CD14-positive monocyte (primary cell): ENCODE measurements around the gene IL17B. TPM values are rescaled to one million over a fixed set of nuclear protein-coding genes. Genes with fewer than 3 reads are reported as not detected.

Experiments used
- DNase-seq, 3 donors: peaks; one replicate each; pipeline ENCODE4 v3.0.0-alpha.2; 2011 to 2022
- H2AFZ ChIP-seq: 2 replicates; pipeline ENCODE4 v1.6.0; 2012; ENCODE audit warnings: mild to moderate bottlenecking, low read depth, low read length, inconsistent platforms; ENCODE audit not compliant: insufficient read depth, poor library complexity, severe bottlenecking
- H3K27ac ChIP-seq, 2 donors: 1 replicate in 1 of 2; 2 replicates in 1 of 2; pipeline ENCODE4 v1.5.1; 2012 to 2013; ENCODE audit warnings: low read length in 2 of 2, control low read depth in 1 of 2, inconsistent platforms in 1 of 2, low read depth in 1 of 2, mild to moderate bottlenecking in 1 of 2
- H3K27me3 ChIP-seq, 2 donors: one replicate each; pipeline versions ENCODE4 v1.6.0 to v1.6.1; 2011 to 2013; ENCODE audit warnings: low read length in 2 of 2; ENCODE audit not compliant: control insufficient read depth in 2 of 2, insufficient read depth in 2 of 2
- H3K36me3 ChIP-seq, 2 donors: replicated peaks in 1 of 2; 1 replicate in 1 of 2; 2 replicates in 1 of 2; pipeline versions ENCODE4 v1.5.1 to v1.6.1; 2012 to 2013; ENCODE audit warnings: low read length in 2 of 2, control low read depth in 1 of 2, inconsistent platforms in 1 of 2, mild to moderate bottlenecking in 1 of 2; ENCODE audit not compliant: insufficient read depth in 2 of 2, control insufficient read depth in 1 of 2
- H3K4me1 ChIP-seq, 2 donors: 1 replicate in 1 of 2; 2 replicates in 1 of 2; pipeline versions ENCODE4 v1.5.1 to v1.6.1; 2012 to 2013; ENCODE audit warnings: low read length in 2 of 2, control low read depth in 1 of 2, inconsistent platforms in 1 of 2, mild to moderate bottlenecking in 1 of 2, moderate library complexity in 1 of 2; ENCODE audit not compliant: insufficient read depth in 2 of 2, control insufficient read depth in 1 of 2
- H3K4me2 ChIP-seq: replicated peaks from 2 replicates; pipeline ENCODE3; 2012; ENCODE audit warnings: low read length, moderate library complexity, mild to moderate bottlenecking; ENCODE audit not compliant: poor library complexity, severe bottlenecking; ENCODE audit errors: extremely low read depth
- H3K4me3 ChIP-seq, 3 experiments: fragments of 200-600 bp in 1 of 3; sonication (generic) in 1 of 3; replicated peaks in 1 of 3; 1 replicate in 2 of 3; 2 replicates in 1 of 3; pipeline ENCODE4 v1.5.1; 2011 to 2013; ENCODE audit warnings: low read length in 3 of 3, mild to moderate bottlenecking in 3 of 3, control low read depth in 2 of 3, low read depth in 2 of 3, inconsistent platforms in 1 of 3, moderate library complexity in 1 of 3
- H3K79me2 ChIP-seq: 2 replicates; pipeline ENCODE4 v1.6.0; 2012; ENCODE audit warnings: mild to moderate bottlenecking, control low read depth, inconsistent platforms, low read length, moderate library complexity; ENCODE audit not compliant: insufficient read depth
- H3K9ac ChIP-seq: 2 replicates; pipeline ENCODE4 v1.6.0; 2017; ENCODE audit warnings: low read length, mild to moderate bottlenecking; ENCODE audit not compliant: insufficient read depth, poor library complexity, severe bottlenecking
- H3K9me3 ChIP-seq, 2 donors: replicated peaks in 1 of 2; 1 replicate in 1 of 2; 2 replicates in 1 of 2; pipeline versions ENCODE4 v1.5.1 to v1.6.1; 2012 to 2013; ENCODE audit warnings: low read length in 2 of 2, control low read depth in 1 of 2; ENCODE audit not compliant: control insufficient read depth in 1 of 2, insufficient read depth in 1 of 2
- H4K20me1 ChIP-seq: 2 replicates; pipeline ENCODE4 v1.6.0; 2012; ENCODE audit warnings: mild to moderate bottlenecking, low read length, control low read depth, moderate library complexity; ENCODE audit not compliant: insufficient read depth
- H3K27ac Mint-ChIP-seq, 7 donors: one replicate each; pipeline ENCODE4 v1.8.0; 2020; ENCODE audit warnings: mild to moderate bottlenecking in 7 of 7, mixed read lengths in 7 of 7, moderate library complexity in 6 of 7, inconsistent platforms in 2 of 7
- H3K27me3 Mint-ChIP-seq, 3 donors: one replicate each; pipeline ENCODE4 v1.8.0; 2021 to 2022; ENCODE audit warnings: low read depth in 3 of 3, mild to moderate bottlenecking in 3 of 3, mixed read lengths in 3 of 3, moderate library complexity in 3 of 3, inconsistent platforms in 1 of 3
- H3K36me3 Mint-ChIP-seq, 2 donors: one replicate each; pipeline ENCODE4 v1.8.0; 2020; ENCODE audit warnings: mixed read lengths in 2 of 2, inconsistent platforms in 1 of 2, mild to moderate bottlenecking in 1 of 2
- H3K4me1 Mint-ChIP-seq: one replicate; pipeline ENCODE4 v1.8.0; 2020; ENCODE audit warnings: mild to moderate bottlenecking, mixed read lengths
- H3K4me3 Mint-ChIP-seq, 2 donors: one replicate each; pipeline ENCODE4 v1.8.0; 2020; ENCODE audit warnings: mild to moderate bottlenecking in 2 of 2, mixed read lengths in 2 of 2, moderate library complexity in 1 of 2
- H3K9me3 Mint-ChIP-seq, 7 donors: one replicate each; pipeline ENCODE4 v1.8.0; 2020 to 2022; ENCODE audit warnings: mixed read lengths in 7 of 7, mild to moderate bottlenecking in 6 of 7, moderate library complexity in 6 of 7, inconsistent platforms in 2 of 7
- WGBS: methylation state at CpG from one replicate; pipeline ENCODE4 v1.1.5; 2013; ENCODE audit warnings: missing lambda C conversion rate; ENCODE audit not compliant: insufficient coverage; 5-methylcytosine and 5-hydroxymethylcytosine counted together
- intact Hi-C, 2 donors: fragments of 100-400 bp; cut with micrococcal nuclease; formaldehyde crosslinking; loops; one replicate each; pipeline versions ENCODE4 v1.15.0 to v1.15.1; 2023
- polyA plus RNA-seq, 3 donors: library from polyadenylated mRNA; depleted of rRNA in 1 of 3; unstranded in 2 of 3; stranded (reverse) in 1 of 3; fragments of 300-500 nt in 2 of 3; fragments of >200 nt in 1 of 3; fragmentation: Illumina TruSeq in 2 of 3; gene quantifications; 1 replicate in 2 of 3; 2 replicates in 1 of 3; pipeline ENCODE4 v1.2.3, GENCODE V29; 2012 to 2021
- TF ChIP-seq, protein P1 (sequence below): fragments of 200-600 bp; IDR thresholded peaks from one replicate; pipeline ENCODE4 v1.8.0; 2022; ENCODE audit warnings: antibody characterized with exemption, mild to moderate bottlenecking

Gene IL17B
- polyA plus RNA-seq, 3 donors, result not detected

DNA sequence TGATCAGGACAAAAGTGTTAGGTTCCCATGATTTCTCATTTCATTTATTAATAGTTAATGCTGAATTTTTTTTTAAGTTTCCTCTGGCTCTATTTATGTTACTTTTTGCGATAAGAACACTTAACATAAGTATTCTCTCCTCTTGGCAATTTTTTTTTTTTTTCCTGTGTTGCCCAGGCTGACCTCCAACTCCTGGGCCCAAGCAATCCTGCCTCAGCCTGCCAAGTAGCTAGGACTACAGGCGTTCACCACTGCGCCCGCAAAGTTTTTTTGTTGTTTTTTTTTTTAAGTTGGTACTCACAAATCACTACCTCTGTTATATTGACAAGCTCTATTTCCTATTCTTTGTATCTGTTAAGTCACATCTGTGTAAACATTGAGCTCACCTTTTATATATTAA, 26.9 kb downstream of the IL17B start:
- Mint-ChIP-seq H3K9me3 (no peaks in the 10 kb centered on the region), H3K36me3 (peaks cover 70 to 76% of the 10 kb centered on the region in 2 donors), H3K27ac (peak overlapping the region in 1 of 7 donors; percentile 10), H3K4me3 (no peak overlapping the region), H3K4me1 (peaks cover 5% of the 10 kb centered on the region), H3K27me3 (no peaks in the 10 kb centered on the region)
- Histone ChIP-seq H3K4me3 (no peak overlapping the region), H3K36me3 (peaks cover 65 to 86% of the 10 kb centered on the region in 2 donors), H3K79me2 (peaks cover 36% of the 10 kb centered on the region), H3K9me3 (no peaks in the 10 kb centered on the region), H3K27ac (no peak overlapping the region), H3K27me3 (no peaks in the 10 kb centered on the region), H2AFZ (no peak overlapping the region), H4K20me1 (no peaks in the 10 kb centered on the region), H3K9ac (no peak overlapping the region), H3K4me1 (peaks cover under 1 to 2% of the 10 kb centered on the region in 2 donors), H3K4me2 (no peak overlapping the region)
- intact Hi-C loops, result no loop called here
- WGBS, result 83% methylated on average over 1 of the region's 4 CpGs
- TF ChIP-seq, protein P1, sequence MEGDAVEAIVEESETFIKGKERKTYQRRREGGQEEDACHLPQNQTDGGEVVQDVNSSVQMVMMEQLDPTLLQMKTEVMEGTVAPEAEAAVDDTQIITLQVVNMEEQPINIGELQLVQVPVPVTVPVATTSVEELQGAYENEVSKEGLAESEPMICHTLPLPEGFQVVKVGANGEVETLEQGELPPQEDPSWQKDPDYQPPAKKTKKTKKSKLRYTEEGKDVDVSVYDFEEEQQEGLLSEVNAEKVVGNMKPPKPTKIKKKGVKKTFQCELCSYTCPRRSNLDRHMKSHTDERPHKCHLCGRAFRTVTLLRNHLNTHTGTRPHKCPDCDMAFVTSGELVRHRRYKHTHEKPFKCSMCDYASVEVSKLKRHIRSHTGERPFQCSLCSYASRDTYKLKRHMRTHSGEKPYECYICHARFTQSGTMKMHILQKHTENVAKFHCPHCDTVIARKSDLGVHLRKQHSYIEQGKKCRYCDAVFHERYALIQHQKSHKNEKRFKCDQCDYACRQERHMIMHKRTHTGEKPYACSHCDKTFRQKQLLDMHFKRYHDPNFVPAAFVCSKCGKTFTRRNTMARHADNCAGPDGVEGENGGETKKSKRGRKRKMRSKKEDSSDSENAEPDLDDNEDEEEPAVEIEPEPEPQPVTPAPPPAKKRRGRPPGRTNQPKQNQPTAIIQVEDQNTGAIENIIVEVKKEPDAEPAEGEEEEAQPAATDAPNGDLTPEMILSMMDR, result no peak
- DNase-seq, result no peak

DNA sequence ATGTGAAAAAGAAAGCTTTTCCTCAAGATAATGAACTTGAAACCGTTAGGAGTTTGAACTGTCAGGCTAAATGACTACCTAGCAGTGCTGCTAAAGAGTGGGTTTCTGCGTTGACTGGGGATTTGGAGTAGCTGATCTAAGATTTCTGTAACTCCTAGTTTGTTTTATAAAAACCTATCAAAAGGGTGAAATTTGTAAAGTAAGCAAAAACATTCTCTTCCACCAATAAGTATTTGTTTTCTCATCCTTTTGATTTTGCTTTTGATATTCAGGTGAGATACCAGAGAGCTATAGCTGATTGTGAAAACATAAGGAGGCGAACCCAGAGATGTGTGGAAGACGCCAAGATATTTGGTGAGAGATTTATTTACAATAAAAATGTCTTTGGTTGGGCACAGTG, 29.7 kb downstream of the IL17B start:
- no peaks in the 10 kb centered on the region for H3K9me3 ChIP-seq
- Mint-ChIP-seq H3K9me3 (peaks cover 0 to 3% (median 0%) of the 10 kb centered on the region in 7 donors), H3K4me1 (peaks cover 25% of the 10 kb centered on the region), H3K27me3 (peaks cover 0 to 2% (median 0%) of the 10 kb centered on the region in 3 donors), H3K36me3 (peaks cover 58 to 62% of the 10 kb centered on the region in 2 donors), H3K27ac (no peak overlapping the region), H3K4me3 (no peak overlapping the region)
- H3K4me1 ChIP-seq, result peaks cover 19 to 21% of the 10 kb centered on the region in 2 donors
- no CpG with 5 or more reads among the region's 4 CpGs for WGBS
- H3K27ac ChIP-seq, result no peak overlapping the region
- peaks cover 54% of the 10 kb centered on the region for H3K79me2 ChIP-seq
- no peaks in the 10 kb centered on the region for H4K20me1 ChIP-seq
- no peak overlapping the region for H3K4me2 ChIP-seq
- TF ChIP-seq, protein P1, result no peak
- H3K36me3 ChIP-seq, result peaks cover 63 to 73% of the 10 kb centered on the region in 2 donors
- H2AFZ ChIP-seq, result no peak overlapping the region
- H3K9ac ChIP-seq, result no peak overlapping the region
- no peaks in the 10 kb centered on the region for H3K27me3 ChIP-seq
- DNase-seq, result no peak
- intact Hi-C loops, result no loop called here
- no peak overlapping the region for H3K4me3 ChIP-seq
